ENCODE results near the gene SYT12. TPM values are rescaled to one million over a fixed set of nuclear protein-coding genes. Genes with fewer than 3 reads are reported as not detected.

The SYT12 gene
- total RNA-seq, 6 experiments from 2014 or later, result not detected

DNA sequence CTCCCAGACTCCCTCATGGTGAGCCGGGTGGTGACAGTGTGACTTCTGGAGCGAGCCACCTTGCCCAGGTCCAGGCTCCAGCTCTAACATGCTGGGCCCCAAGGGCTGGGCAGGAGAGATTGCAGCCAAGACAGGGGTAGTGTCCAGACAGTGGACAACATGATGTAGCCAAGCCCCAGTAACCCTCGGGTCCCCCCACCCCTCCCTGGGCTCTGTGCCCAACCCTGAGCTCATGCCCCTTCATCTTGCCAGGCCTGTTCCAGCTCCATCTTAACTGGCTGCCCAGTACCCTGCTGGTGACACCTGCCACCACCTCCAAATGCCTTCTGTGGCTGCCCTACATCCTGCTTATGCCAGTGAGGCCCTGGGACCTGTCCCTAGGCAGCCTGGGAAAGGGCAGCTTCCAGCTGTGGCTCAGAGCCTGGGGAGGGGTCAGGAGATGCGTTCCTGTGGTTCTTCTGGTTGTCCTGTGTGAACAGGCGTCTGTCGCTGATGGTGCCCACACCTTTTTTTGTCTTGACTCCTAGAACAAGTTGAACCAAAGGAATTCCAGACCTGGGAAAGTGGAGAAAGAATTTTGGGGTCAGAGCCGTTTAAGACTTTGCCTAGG is 12.5 kb upstream of the SYT12 start:
- Mint-ChIP-seq H3K9me3 (no peaks in the 10 kb centered on the region), H3K4me1 (ENCODE audit: low read depth) (peaks cover 7% of the 10 kb centered on the region), H3K27ac (no peak overlapping the region), H3K4me3 (no peak overlapping the region), H3K27me3 (ENCODE audit: insufficient read depth) (peaks cover 27% of the 10 kb centered on the region), H3K36me3 (ENCODE audit: low read depth) (0 out of 2 replicates have a peak, but pooled peaks cover 8% of the 10 kb centered on the region)
- no peak for DNase-seq
- no peak for TF ChIP-seq CTCF (IDR thresholded peaks at IDR 0.05)

DNA sequence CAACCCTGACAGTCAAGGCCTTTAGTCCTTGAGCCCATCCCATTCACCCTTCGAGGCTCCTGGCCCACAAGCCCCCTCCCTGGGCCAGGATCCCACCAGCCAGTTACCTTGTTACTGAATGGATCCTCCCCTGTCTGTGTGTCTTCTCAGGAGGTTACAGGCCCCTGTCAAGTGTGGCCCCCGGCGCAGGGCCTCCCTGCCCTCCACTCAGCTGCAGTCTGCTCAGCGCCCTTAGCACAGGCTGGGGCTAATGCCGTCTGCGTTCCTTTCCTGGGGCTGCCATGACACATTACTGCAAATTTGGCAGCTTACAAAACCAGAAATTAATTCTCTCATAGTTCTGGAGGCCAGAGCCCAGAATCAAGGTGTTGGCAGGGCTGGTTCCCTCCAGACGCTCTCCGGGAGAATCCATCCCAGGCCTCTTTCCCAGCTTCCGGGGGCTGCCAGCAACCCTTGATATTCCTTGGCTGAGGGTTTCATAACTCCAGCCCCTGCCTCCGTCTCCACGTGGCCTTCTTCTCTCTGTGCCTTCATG is 9.4 kb upstream of the SYT12 start:
- Mint-ChIP-seq H3K36me3 (ENCODE audit: low read depth) (no peaks in the 10 kb centered on the region), H3K4me1 (ENCODE audit: low read depth) (no peaks in the 10 kb centered on the region), H3K27me3 (ENCODE audit: insufficient read depth) (peaks cover 26% of the 10 kb centered on the region), H3K9me3 (no peaks in the 10 kb centered on the region), H3K4me3 (no peak overlapping the region), H3K27ac (no peak overlapping the region)
- no peak for TF ChIP-seq CTCF (IDR thresholded peaks at IDR 0.05)
- DNase-seq, result no peak

GRCh38 chr11:67014343-67014742 is 8.6 kb upstream of the SYT12 start:
- TF ChIP-seq CTCF (IDR thresholded peaks at IDR 0.05), result no peak
- Mint-ChIP-seq H3K27me3 (ENCODE audit: insufficient read depth) (peaks cover 20% of the 10 kb centered on the region), H3K36me3 (ENCODE audit: low read depth) (no peaks in the 10 kb centered on the region), H3K4me1 (ENCODE audit: low read depth) (no peaks in the 10 kb centered on the region), H3K4me3 (no peak overlapping the region), H3K9me3 (no peaks in the 10 kb centered on the region), H3K27ac (no peak overlapping the region)
- no peak for DNase-seq

DNA sequence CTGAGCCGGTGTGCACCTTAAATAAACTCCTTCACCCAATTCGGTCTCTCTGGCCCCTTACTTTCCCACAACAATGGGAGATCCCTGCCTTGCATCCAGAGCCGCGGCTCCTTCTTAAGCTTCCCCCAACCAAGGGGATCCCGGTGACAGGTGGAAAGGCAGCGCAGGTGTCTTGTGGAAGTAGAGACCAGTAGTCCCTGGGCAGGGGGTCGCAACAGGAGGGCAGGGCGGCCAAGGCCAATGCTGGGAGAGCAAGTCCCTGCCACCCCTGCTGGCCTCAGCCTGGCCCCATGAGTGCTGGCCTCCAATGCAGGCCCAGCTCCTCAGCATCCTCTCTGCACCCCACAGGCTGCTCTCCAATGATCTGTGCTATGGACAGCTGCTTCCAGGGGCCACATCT is 7.9 kb upstream of the SYT12 start:
- TF ChIP-seq CTCF (IDR thresholded peaks at IDR 0.05), result no peak
- DNase-seq, result no peak
- H3K27me3 Mint-ChIP-seq (ENCODE audit: insufficient read depth), result peaks cover 19% of the 10 kb centered on the region
- H3K36me3 Mint-ChIP-seq (ENCODE audit: low read depth), result no peaks in the 10 kb centered on the region
- H3K4me3 Mint-ChIP-seq, result no peak overlapping the region
- H3K27ac Mint-ChIP-seq, result no peak overlapping the region
- no peaks in the 10 kb centered on the region for H3K4me1 Mint-ChIP-seq (ENCODE audit: low read depth)
- no peaks in the 10 kb centered on the region for H3K9me3 Mint-ChIP-seq

- TF ChIP-seq CTCF (IDR thresholded peaks at IDR 0.05), result no peak
- H3K4me1 Mint-ChIP-seq (ENCODE audit: low read depth), result no peaks in the 10 kb centered on the region
- peaks cover 17% of the 10 kb centered on the region for H3K27me3 Mint-ChIP-seq (ENCODE audit: insufficient read depth)
- no peak overlapping the region for H3K27ac Mint-ChIP-seq
- no peaks in the 10 kb centered on the region for H3K9me3 Mint-ChIP-seq
- DNase-seq, result no peak
- H3K4me3 Mint-ChIP-seq, result no peak overlapping the region
- H3K36me3 Mint-ChIP-seq (ENCODE audit: low read depth), result no peaks in the 10 kb centered on the region
Measured at GRCh38 chr11:67016550-67016949, 6.4 kb upstream of the SYT12 start.
